ENCODE data around the gene NPC1. TPM values are rescaled to one million over a fixed set of nuclear protein-coding genes. Genes with fewer than 3 reads are reported as not detected.
A peak's percentile ranks its signal among the peaks of the same experiment; 100 is the strongest.
"Not testable (repeated sequence)": the region's sequence is repeated elsewhere in the genome, so short reads cannot be mapped to it uniquely, and the experiment has no call there.

The NPC1 gene
- total RNA-seq, 1 experiment from 2014 or later, result 63.4 TPM

DNA sequence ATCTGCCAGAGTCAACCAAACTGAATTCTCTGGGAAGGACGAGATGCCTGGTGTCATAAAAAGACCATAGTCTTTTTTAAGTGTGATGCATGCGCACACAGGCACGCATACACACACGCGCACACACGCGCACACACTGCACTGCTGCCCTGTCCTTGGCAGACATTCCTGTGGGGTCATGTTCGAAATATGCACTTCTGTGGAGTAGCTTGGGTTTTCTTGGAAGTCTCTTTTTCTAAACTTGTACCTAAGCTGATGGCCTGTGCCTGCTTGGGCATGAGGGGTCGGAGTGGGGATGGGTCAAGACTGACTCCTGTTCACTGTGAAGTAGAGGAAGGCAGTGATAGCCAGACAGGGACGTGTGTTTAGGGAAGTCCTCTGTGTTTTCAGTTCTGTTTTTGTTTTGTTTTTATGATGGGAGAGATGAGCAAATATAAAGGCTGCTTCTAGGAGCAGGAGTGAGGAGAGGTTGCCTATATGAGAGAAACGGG, 87.0 kb downstream of the NPC1 start:
- DNase-seq, result no peak
- Histone ChIP-seq H3K27ac (ENCODE audit: low read length) (no peak overlapping the region), H2AFZ (ENCODE audit: low read length) (no peak overlapping the region; the same call in 1 of the 2 replicates)

GRCh38 chr18:23498877-23499276, 87.4 kb downstream of the NPC1 start:
- H3K4me3 ChIP-seq (ENCODE audit: low read length), result no peak overlapping the region
- no peak overlapping the region for H3K4me2 ChIP-seq (ENCODE audit: low read depth, low read length, poor library complexity, severe bottlenecking)

More for the DNA sequence above, 87.0 kb downstream of the NPC1 start:
- Histone ChIP-seq H3K9me2 (replicated peaks; ENCODE audit: insufficient read depth, low read length) (no peaks in the 10 kb centered on the region), H3K79me2 (ENCODE audit: low read length) (peaks cover 10% of the 10 kb centered on the region), H3K9ac (ENCODE audit: low read length) (no peak overlapping the region), H3K9me3 (ENCODE audit: low read length) (no peaks in the 10 kb centered on the region), H4K20me1 (ENCODE audit: insufficient read depth, low read depth, low read length) (no peaks in the 10 kb centered on the region), H3K36me3 (ENCODE audit: insufficient read depth, low read length) (no peaks in the 10 kb centered on the region), H3K4me2 (ENCODE audit: low read depth, low read length, poor library complexity, severe bottlenecking) (no peak overlapping the region), H3K27me3 (ENCODE audit: low read length) (no peaks in the 10 kb centered on the region), H3K4me3 (ENCODE audit: low read length) (no peak overlapping the region), H3K4me1 (ENCODE audit: low read length) (peaks cover 12% of the 10 kb centered on the region)

DNA sequence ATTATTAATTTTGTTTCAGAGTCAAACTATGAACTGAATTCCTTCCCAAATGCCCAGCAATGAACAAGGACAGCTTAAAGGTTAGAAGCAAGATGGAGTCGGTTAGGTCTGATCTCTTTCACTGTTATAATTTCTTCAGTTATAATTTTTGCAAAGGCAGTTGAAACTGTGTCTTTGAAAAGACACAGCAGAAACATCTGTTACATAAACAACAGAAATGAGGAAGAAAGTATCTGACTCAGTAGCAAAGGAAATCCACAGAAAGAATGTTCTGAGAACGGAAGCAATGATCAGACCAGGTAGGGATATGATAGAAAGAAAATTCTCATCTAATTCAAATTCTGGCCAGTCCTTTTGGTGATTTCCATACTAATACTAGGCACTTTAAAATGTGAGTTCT, 88.2 kb downstream of the NPC1 start:
- no peaks in the 10 kb centered on the region for H3K9me3 ChIP-seq (ENCODE audit: low read length)
- no peaks in the 10 kb centered on the region for H3K36me3 ChIP-seq (ENCODE audit: insufficient read depth, low read length)
- H3K4me1 ChIP-seq (ENCODE audit: low read length), result peaks cover 10% of the 10 kb centered on the region
- no peak for DNase-seq
- no peaks in the 10 kb centered on the region for H3K79me2 ChIP-seq (ENCODE audit: low read length)
- H2AFZ ChIP-seq (ENCODE audit: low read length), result no peak overlapping the region
- H3K27ac ChIP-seq (ENCODE audit: low read length), result no peak overlapping the region
- H3K27me3 ChIP-seq (ENCODE audit: low read length), result no peaks in the 10 kb centered on the region
- no peaks in the 10 kb centered on the region for H3K9me2 ChIP-seq (replicated peaks; ENCODE audit: insufficient read depth, low read length)
- no peaks in the 10 kb centered on the region for H4K20me1 ChIP-seq (ENCODE audit: insufficient read depth, low read depth, low read length)
- no peak overlapping the region for H3K9ac ChIP-seq (ENCODE audit: low read length)
- no peak overlapping the region for H3K4me3 ChIP-seq (ENCODE audit: low read length)
- H3K4me2 ChIP-seq (ENCODE audit: low read depth, low read length, poor library complexity, severe bottlenecking), result no peak overlapping the region

More at GRCh38 chr18:23498877-23499276, 87.4 kb downstream of the NPC1 start:
- Histone ChIP-seq H3K9ac (ENCODE audit: low read length) (no peak overlapping the region), H3K9me2 (replicated peaks; ENCODE audit: insufficient read depth, low read length) (no peaks in the 10 kb centered on the region), H3K27ac (ENCODE audit: low read length) (no peak overlapping the region), H3K79me2 (ENCODE audit: low read length) (peaks cover 5% of the 10 kb centered on the region), H2AFZ (ENCODE audit: low read length) (no peak overlapping the region; the same call in 1 of the 2 replicates), H4K20me1 (ENCODE audit: insufficient read depth, low read depth, low read length) (no peaks in the 10 kb centered on the region), H3K9me3 (ENCODE audit: low read length) (no peaks in the 10 kb centered on the region), H3K36me3 (ENCODE audit: insufficient read depth, low read length) (no peaks in the 10 kb centered on the region), H3K27me3 (ENCODE audit: low read length) (no peaks in the 10 kb centered on the region), H3K4me1 (ENCODE audit: low read length) (peaks cover 10% of the 10 kb centered on the region)
- DNase-seq, result peak; percentile 90

GRCh38 chr18:23495723-23496440, 90.4 kb downstream of the NPC1 start:
- no peaks in the 10 kb centered on the region for H4K20me1 ChIP-seq (ENCODE audit: insufficient read depth, low read depth, low read length)
- no peak for DNase-seq
- no peaks in the 10 kb centered on the region for H3K79me2 ChIP-seq (ENCODE audit: low read length)
- H3K4me2 ChIP-seq (ENCODE audit: low read depth, low read length, poor library complexity, severe bottlenecking), result no peak overlapping the region
- no peak overlapping the region for H3K27ac ChIP-seq (ENCODE audit: low read length)
- no peak overlapping the region for H3K9ac ChIP-seq (ENCODE audit: low read length)
- no peaks in the 10 kb centered on the region for H3K9me3 ChIP-seq (ENCODE audit: low read length)
- H3K9me2 ChIP-seq (replicated peaks; ENCODE audit: insufficient read depth, low read length), result no peaks in the 10 kb centered on the region
- no peak overlapping the region for H2AFZ ChIP-seq (ENCODE audit: low read length)
- no peaks in the 10 kb centered on the region for H3K36me3 ChIP-seq (ENCODE audit: insufficient read depth, low read length)
- no peaks in the 10 kb centered on the region for H3K27me3 ChIP-seq (ENCODE audit: low read length)
- H3K4me3 ChIP-seq (ENCODE audit: low read length), result no peak overlapping the region
- no peaks in the 10 kb centered on the region; the same call in 1 of the 2 replicates for H3K4me1 ChIP-seq (ENCODE audit: low read length)

DNA sequence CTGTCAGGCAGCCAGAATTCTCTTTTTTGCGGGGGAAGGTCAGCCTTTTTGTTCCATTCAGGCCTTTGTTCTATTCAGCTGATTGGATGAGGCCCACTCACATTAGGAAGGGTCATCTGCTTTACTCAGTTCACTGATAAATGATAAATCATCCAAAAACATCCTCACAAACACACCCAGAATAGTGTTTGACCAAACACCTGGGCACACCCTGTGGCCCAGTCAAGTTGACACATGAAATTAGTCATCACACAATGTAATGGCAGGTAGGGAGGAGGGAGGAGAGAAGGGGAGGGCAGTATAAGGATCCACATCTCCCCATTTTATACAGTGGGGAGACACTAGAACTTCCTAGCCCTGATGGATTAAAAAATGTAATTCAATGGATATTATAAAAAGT, 91.3 kb downstream of the NPC1 start:
- H3K27ac ChIP-seq (ENCODE audit: low read length), result no peak overlapping the region
- no peaks in the 10 kb centered on the region for H3K9me3 ChIP-seq (ENCODE audit: low read length)
- DNase-seq, result no peak

GRCh38 chr18:23493654-23494053, 92.7 kb downstream of the NPC1 start:
- no peak for DNase-seq
- H3K9ac ChIP-seq (ENCODE audit: low read length), result no peak overlapping the region
- no peaks in the 10 kb centered on the region for H3K27me3 ChIP-seq (ENCODE audit: low read length)
- H3K9me3 ChIP-seq (ENCODE audit: low read length), result no peaks in the 10 kb centered on the region
- no peaks in the 10 kb centered on the region for H4K20me1 ChIP-seq (ENCODE audit: insufficient read depth, low read depth, low read length)
- H3K9me2 ChIP-seq (replicated peaks; ENCODE audit: insufficient read depth, low read length), result no peaks in the 10 kb centered on the region
- no peak overlapping the region for H3K27ac ChIP-seq (ENCODE audit: low read length)
- H3K4me2 ChIP-seq (ENCODE audit: low read depth, low read length, poor library complexity, severe bottlenecking), result no peak overlapping the region
- no peak overlapping the region for H2AFZ ChIP-seq (ENCODE audit: low read length)
- H3K79me2 ChIP-seq (ENCODE audit: low read length), result no peaks in the 10 kb centered on the region
- H3K4me3 ChIP-seq (ENCODE audit: low read length), result no peak overlapping the region
- no peaks in the 10 kb centered on the region for H3K36me3 ChIP-seq (ENCODE audit: insufficient read depth, low read length)
- no peaks in the 10 kb centered on the region for H3K4me1 ChIP-seq (ENCODE audit: low read length)

More for the DNA sequence above, 91.3 kb downstream of the NPC1 start:
- H3K4me2 ChIP-seq (ENCODE audit: low read depth, low read length, poor library complexity, severe bottlenecking), result no peak overlapping the region
- no peak overlapping the region for H2AFZ ChIP-seq (ENCODE audit: low read length)
- H3K4me1 ChIP-seq (ENCODE audit: low read length), result no peaks in the 10 kb centered on the region; the same call in 1 of the 2 replicates
- H3K9me2 ChIP-seq (replicated peaks; ENCODE audit: insufficient read depth, low read length), result no peaks in the 10 kb centered on the region
- no peaks in the 10 kb centered on the region for H3K27me3 ChIP-seq (ENCODE audit: low read length)
- no peaks in the 10 kb centered on the region for H3K79me2 ChIP-seq (ENCODE audit: low read length)
- no peak overlapping the region for H3K9ac ChIP-seq (ENCODE audit: low read length)
- no peaks in the 10 kb centered on the region for H3K36me3 ChIP-seq (ENCODE audit: insufficient read depth, low read length)
- no peak overlapping the region for H3K4me3 ChIP-seq (ENCODE audit: low read length)
- H4K20me1 ChIP-seq (ENCODE audit: insufficient read depth, low read depth, low read length), result no peaks in the 10 kb centered on the region

DNA sequence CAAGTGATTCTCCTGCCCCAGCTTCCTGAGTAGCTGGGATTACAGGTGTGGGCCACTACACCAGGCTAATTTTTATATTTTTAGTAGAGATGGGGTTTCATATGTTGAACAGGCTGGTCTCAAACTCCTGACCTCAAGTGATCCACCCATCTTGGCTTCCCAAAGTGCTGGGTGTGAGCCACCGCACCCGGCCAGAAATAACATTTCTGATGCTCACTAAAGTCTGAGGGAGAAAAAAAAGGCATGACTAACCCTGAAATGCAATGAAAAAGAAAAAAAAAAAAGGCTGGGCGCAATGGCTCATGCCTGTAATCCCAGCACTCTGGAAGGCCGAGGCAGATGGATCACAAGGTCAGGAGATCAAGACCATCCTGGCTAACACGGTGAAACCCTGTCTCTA, 96.7 kb downstream of the NPC1 start:
- H3K9me3 ChIP-seq (ENCODE audit: low read length); DNase-seq; H3K4me2 ChIP-seq (ENCODE audit: low read depth, low read length, poor library complexity, severe bottlenecking); H4K20me1 ChIP-seq (ENCODE audit: insufficient read depth, low read depth, low read length); H3K9me2 ChIP-seq (replicated peaks; ENCODE audit: insufficient read depth, low read length); H3K36me3 ChIP-seq (ENCODE audit: insufficient read depth, low read length); H3K79me2 ChIP-seq (ENCODE audit: low read length); H3K4me3 ChIP-seq (ENCODE audit: low read length); H3K9ac ChIP-seq (ENCODE audit: low read length); H2AFZ ChIP-seq (ENCODE audit: low read length); H3K4me1 ChIP-seq (ENCODE audit: low read length); H3K27me3 ChIP-seq (ENCODE audit: low read length); H3K27ac ChIP-seq (ENCODE audit: low read length): not testable (repeated sequence)

- no peak overlapping the region for H3K27ac ChIP-seq (ENCODE audit: low read length)
- peaks cover 4% of the 10 kb centered on the region; the same call in 1 of the 2 replicates for H3K36me3 ChIP-seq (ENCODE audit: insufficient read depth, low read length)
- no peaks in the 10 kb centered on the region for H4K20me1 ChIP-seq (ENCODE audit: insufficient read depth, low read depth, low read length)
- no peaks in the 10 kb centered on the region for H3K9me3 ChIP-seq (ENCODE audit: low read length)
- H3K4me1 ChIP-seq (ENCODE audit: low read length), result peaks cover 4% of the 10 kb centered on the region; the same call in 1 of the 2 replicates
- H3K9ac ChIP-seq (ENCODE audit: low read length), result no peak overlapping the region
- no peak overlapping the region for H3K4me2 ChIP-seq (ENCODE audit: low read depth, low read length, poor library complexity, severe bottlenecking)
- no peak for DNase-seq
- no peaks in the 10 kb centered on the region for H3K9me2 ChIP-seq (replicated peaks; ENCODE audit: insufficient read depth, low read length)
- H3K27me3 ChIP-seq (ENCODE audit: low read length), result no peaks in the 10 kb centered on the region
- 0 out of 2 replicates have a peak overlapping the region, but pooled peaks have one; percentile 26 for H2AFZ ChIP-seq (ENCODE audit: low read length)
- no peak overlapping the region for H3K4me3 ChIP-seq (ENCODE audit: low read length)
- no peaks in the 10 kb centered on the region for H3K79me2 ChIP-seq (ENCODE audit: low read length)
Measured at GRCh38 chr18:23487738-23488570, 98.4 kb downstream of the NPC1 start.

Measured in Karpas-422 (cell line).